MM.1S (cell line): ENCODE data around the gene KRT13.
A peak's percentile ranks its signal among the peaks of the same experiment; 100 is the strongest.

ENCODE experiments used
- DNase-seq: peaks from one replicate; pipeline ENCODE4 v3.0.0-alpha.2; 2015
- H2AFZ ChIP-seq: fragments of 300-600 bp; sonication (generic); 2 replicates; pipeline ENCODE4 v1.6.0; 2016; ENCODE audit warnings: antibody characterized with exemption, low read length
- H3F3A ChIP-seq: fragments of 300-600 bp; sonication (generic); 2 replicates; pipeline ENCODE4 v1.6.1; 2016; ENCODE audit warnings: mild to moderate bottlenecking, antibody characterized with exemption, low read length, moderate library complexity, mixed read lengths; ENCODE audit not compliant: insufficient read depth
- H3K27ac ChIP-seq: fragments of 300-600 bp; sonication (generic); 2 replicates; pipeline ENCODE4 v1.5.1; 2016; ENCODE audit warnings: mild to moderate bottlenecking, low read length
- H3K27me3 ChIP-seq: fragments of 300-600 bp; sonication (generic); replicated peaks from 2 replicates; pipeline ENCODE4 v1.6.0; 2016; ENCODE audit warnings: low read length; ENCODE audit not compliant: insufficient read depth
- H3K36me3 ChIP-seq: fragments of 300-600 bp; sonication (generic); replicated peaks from 2 replicates; pipeline ENCODE4 v1.6.1; 2016; ENCODE audit warnings: mild to moderate bottlenecking, low read length, mixed read lengths; ENCODE audit not compliant: insufficient read depth
- H3K4me1 ChIP-seq: fragments of 300-600 bp; sonication (generic); 2 replicates; pipeline ENCODE4 v1.6.1; 2016; ENCODE audit warnings: low read length, mixed read lengths
- H3K4me2 ChIP-seq: fragments of 300-600 bp; sonication (generic); 2 replicates; pipeline ENCODE4 v1.6.0; 2016; ENCODE audit warnings: low read depth, low read length
- H3K4me3 ChIP-seq: fragments of 300-600 bp; sonication (generic); 2 replicates; pipeline ENCODE4 v1.5.1; 2016; ENCODE audit warnings: low read length, mixed read lengths
- H3K79me2 ChIP-seq: fragments of 300-600 bp; sonication (generic); 2 replicates; pipeline ENCODE4 v1.6.1; 2016; ENCODE audit warnings: mixed run types, low read length, mixed read lengths
- H3K9ac ChIP-seq: fragments of 300-600 bp; sonication (generic); 2 replicates; pipeline ENCODE4 v1.6.1; 2016; ENCODE audit warnings: low read length, mixed read lengths
- H3K9me2 ChIP-seq: fragments of 300-600 bp; sonication (generic); replicated peaks from 2 replicates; pipeline ENCODE4 v1.6.1; 2016; ENCODE audit warnings: mild to moderate bottlenecking, low read length, mixed read lengths; ENCODE audit not compliant: insufficient read depth
- H3K9me3 ChIP-seq: fragments of 300-600 bp; sonication (generic); replicated peaks from 2 replicates; pipeline ENCODE4 v1.6.1; 2016; ENCODE audit warnings: mild to moderate bottlenecking, low read length, mixed read lengths; ENCODE audit not compliant: insufficient read depth
- H4K20me1 ChIP-seq: fragments of 300-600 bp; sonication (generic); 2 replicates; pipeline ENCODE4 v1.6.1; 2016; ENCODE audit warnings: mild to moderate bottlenecking, low read length, moderate library complexity, mixed read lengths; ENCODE audit not compliant: insufficient read depth
- CTCF ChIP-seq: fragments of 300-600 bp; sonication (generic); IDR thresholded peaks from 2 replicates; pipeline ENCODE4 v1.5.1; 2016; ENCODE audit warnings: antibody characterized with exemption, low read length, mixed read lengths
- EZH2 ChIP-seq: fragments of 300-600 bp; sonication (generic); optimal IDR thresholded peaks from 2 replicates; pipeline ENCODE3; 2017; ENCODE audit warnings: low read depth, mild to moderate bottlenecking, antibody characterized with exemption, low read length, mixed read lengths
- EZH2phosphoT487 ChIP-seq: fragments of 300-600 bp; sonication (generic); IDR thresholded peaks from 2 replicates; pipeline ENCODE4 v1.6.1; 2018; ENCODE audit warnings: antibody characterized with exemption, low read length

Gene KRT13

GRCh38 chr17:41491476-41491875 is 13.9 kb downstream of the KRT13 start:
- H3K27ac ChIP-seq, result no peak overlapping the region
- H4K20me1 ChIP-seq, result no peaks in the 10 kb centered on the region
- no peaks in the 10 kb centered on the region for H3K36me3 ChIP-seq
- no peak for DNase-seq
- H3K4me2 ChIP-seq, result no peak overlapping the region
- H2AFZ ChIP-seq, result no peak overlapping the region
- no peaks in the 10 kb centered on the region for H3K4me1 ChIP-seq
- H3K9me2 ChIP-seq, result no peaks in the 10 kb centered on the region
- no peaks in the 10 kb centered on the region for H3K79me2 ChIP-seq
- H3F3A ChIP-seq, result no peaks in the 10 kb centered on the region
- no peaks in the 10 kb centered on the region for H3K27me3 ChIP-seq
- H3K4me3 ChIP-seq, result no peak overlapping the region
- no peak overlapping the region for H3K9ac ChIP-seq
- H3K9me3 ChIP-seq, result no peaks in the 10 kb centered on the region
- no peak for TF ChIP-seq EZH2phosphoT487

- Histone ChIP-seq H3K4me2 (no peak overlapping the region), H3K9ac (no peak overlapping the region), H2AFZ (no peak overlapping the region), H3K27ac (no peak overlapping the region), H3K79me2 (no peaks in the 10 kb centered on the region), H3K4me3 (no peak overlapping the region), H3F3A (no peaks in the 10 kb centered on the region), H3K27me3 (no peaks in the 10 kb centered on the region), H3K4me1 (no peaks in the 10 kb centered on the region), H3K36me3 (no peaks in the 10 kb centered on the region), H3K9me3 (no peaks in the 10 kb centered on the region), H4K20me1 (no peaks in the 10 kb centered on the region), H3K9me2 (no peaks in the 10 kb centered on the region)
- no peak for DNase-seq
- no peak for TF ChIP-seq EZH2
- TF ChIP-seq CTCF, result no peak
- TF ChIP-seq EZH2phosphoT487, result no peak
These were observed 15.1 kb downstream of the KRT13 start for GRCh38 chr17:41490000-41490990.

DNA sequence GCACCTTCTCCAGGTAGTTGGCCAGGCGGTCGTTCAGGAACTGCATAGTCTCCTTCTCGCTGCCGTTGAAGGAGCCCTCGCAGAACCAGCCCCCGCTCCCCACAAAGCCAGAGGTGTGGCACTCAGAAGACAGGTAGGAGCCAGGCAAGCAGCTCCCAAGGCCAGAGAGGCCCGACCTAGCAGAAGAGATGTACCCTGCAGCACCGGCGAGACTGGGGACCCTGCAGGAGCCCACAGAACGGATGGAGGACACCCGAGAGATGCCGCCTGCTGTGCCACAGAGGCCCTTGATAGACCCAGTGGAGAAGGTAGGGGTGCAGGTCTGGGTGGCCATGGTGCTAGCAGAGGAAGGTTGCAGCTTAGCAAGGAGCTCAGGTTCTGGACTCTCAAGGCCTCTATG is 15.9 kb downstream of the KRT13 start, which contains the start of gene KRT36:
Gene KRT36 (minus strand): TSS at position 380 of the 400 bp plus-strand sequence. CDS start 46 bp downstream, at position 334.
- Histone ChIP-seq H3K4me3 (no peak within 1 kb of the TSS), H2AFZ (no peak within 1 kb of the TSS), H4K20me1 (no peaks in the 10 kb centered on the region), H3K9me2 (no peaks in the 10 kb centered on the region), H3K79me2 (no peaks in the 10 kb centered on the region), H3K9ac (no peak within 1 kb of the TSS), H3K4me2 (no peak within 1 kb of the TSS), H3K27me3 (no peaks in the 10 kb centered on the region), H3K36me3 (no peaks in the 10 kb centered on the region), H3K9me3 (no peaks in the 10 kb centered on the region), H3K27ac (no peak within 1 kb of the TSS), H3F3A (no peaks in the 10 kb centered on the region), H3K4me1 (no peaks in the 10 kb centered on the region)
- DNase-seq, result no peak
- TF ChIP-seq EZH2phosphoT487 (no peak), EZH2 (no peak)

GRCh38 chr17:41486809-41487530 is 18.4 kb downstream of the KRT13 start:
- TF ChIP-seq EZH2 (no peak), EZH2phosphoT487 (no peak), CTCF (peak; percentile 63)

More at GRCh38 chr17:41486809-41487530, 18.4 kb downstream of the KRT13 start:
- Histone ChIP-seq H3K4me2 (no peak overlapping the region), H3K4me1 (no peaks in the 10 kb centered on the region), H2AFZ (no peak overlapping the region), H3K9me2 (no peaks in the 10 kb centered on the region), H3K27me3 (no peaks in the 10 kb centered on the region; the same call in 1 of the 2 replicates), H3K36me3 (no peaks in the 10 kb centered on the region), H3K79me2 (no peaks in the 10 kb centered on the region), H3K9me3 (no peaks in the 10 kb centered on the region), H3K4me3 (no peak overlapping the region), H3K27ac (no peak overlapping the region), H4K20me1 (no peaks in the 10 kb centered on the region), H3K9ac (no peak overlapping the region), H3F3A (no peaks in the 10 kb centered on the region)
- peak; percentile 41 for DNase-seq
